CD4-positive, alpha-beta T cell treated with Interferon alpha-2 for 1 hour (primary cell): ENCODE results near the gene DYSF.
"Not testable (repeated sequence)": the region's sequence is repeated elsewhere in the genome, so short reads cannot be mapped to it uniquely, and the experiment has no call there.

ENCODE experiments used
- DNase-seq, 2 donors: peaks; one replicate each; pipeline ENCODE4 v3.0.0-alpha.2; 2020 to 2022

DYSF gene

GRCh38 chr2:71473346-71474031 lies 20.1 kb downstream of the DYSF start:
- DNase-seq = no peak

- no peak for DNase-seq
These were observed 20.9 kb downstream of the DYSF start for GRCh38 chr2:71474116-71474743.

GRCh38 chr2:71474744-71475397 lies 21.5 kb downstream of the DYSF start:
- DNase-seq = no peak

- no peak for DNase-seq
These were observed 23.1 kb downstream of the DYSF start for GRCh38 chr2:71476495-71476894.

GRCh38 chr2:71477231-71477691 lies 23.9 kb downstream of the DYSF start:
- peak in 1 of 2 donors; percentile 27 for DNase-seq

- DNase-seq = no peak
These were observed 25.4 kb downstream of the DYSF start for GRCh38 chr2:71478806-71479205.

- no peak for DNase-seq
These were observed 25.9 kb downstream of the DYSF start for GRCh38 chr2:71479261-71479660.

- no peak for DNase-seq
These were observed 27.8 kb downstream of the DYSF start for GRCh38 chr2:71481111-71481510.

- no peak for DNase-seq
These were observed 28.7 kb downstream of the DYSF start for GRCh38 chr2:71482055-71482454.

- no peak for DNase-seq
These were observed 29.9 kb downstream of the DYSF start for GRCh38 chr2:71483246-71483645.

GRCh38 chr2:71484354-71484753 lies 31.0 kb downstream of the DYSF start:
- DNase-seq = no peak

GRCh38 chr2:71486881-71487640 lies 33.7 kb downstream of the DYSF start:
- no peak for DNase-seq

GRCh38 chr2:71491551-71491950 lies 38.2 kb downstream of the DYSF start:
- DNase-seq = not testable (repeated sequence)

- no peak for DNase-seq
These were observed 38.8 kb downstream of the DYSF start for GRCh38 chr2:71492112-71492511.

GRCh38 chr2:71494091-71494490 lies 40.7 kb downstream of the DYSF start:
- no peak for DNase-seq

- no peak for DNase-seq
These were observed 41.3 kb downstream of the DYSF start for GRCh38 chr2:71494523-71495155.

- no peak for DNase-seq
These were observed 42.9 kb downstream of the DYSF start for GRCh38 chr2:71496156-71496770.

GRCh38 chr2:71498261-71498701 lies 44.9 kb downstream of the DYSF start:
- DNase-seq = no peak

GRCh38 chr2:71499691-71500090 lies 46.3 kb downstream of the DYSF start:
- DNase-seq = no peak

- DNase-seq = no peak
These were observed 47.2 kb downstream of the DYSF start for GRCh38 chr2:71500426-71501079.

GRCh38 chr2:71502941-71503738 lies 49.8 kb downstream of the DYSF start:
- DNase-seq = no peak
